Stimulated activated CD4-positive, alpha-beta T cell treated with anti-CD3 and anti-CD28 coated beads, TNF-alpha, amount 100 ng/mL, for 24 hours (primary cell): ENCODE results near the gene CRYGD.

Experiments used
- DNase-seq, 3 experiments: peaks; one replicate each; pipeline ENCODE4 v3.0.0-alpha.2; 2020; ENCODE audit warnings: low read depth in 3 of 3

Gene CRYGD

GRCh38 chr2:208083807-208084206 is 40.5 kb downstream of the CRYGD start:
- DNase-seq = no peak

DNA sequence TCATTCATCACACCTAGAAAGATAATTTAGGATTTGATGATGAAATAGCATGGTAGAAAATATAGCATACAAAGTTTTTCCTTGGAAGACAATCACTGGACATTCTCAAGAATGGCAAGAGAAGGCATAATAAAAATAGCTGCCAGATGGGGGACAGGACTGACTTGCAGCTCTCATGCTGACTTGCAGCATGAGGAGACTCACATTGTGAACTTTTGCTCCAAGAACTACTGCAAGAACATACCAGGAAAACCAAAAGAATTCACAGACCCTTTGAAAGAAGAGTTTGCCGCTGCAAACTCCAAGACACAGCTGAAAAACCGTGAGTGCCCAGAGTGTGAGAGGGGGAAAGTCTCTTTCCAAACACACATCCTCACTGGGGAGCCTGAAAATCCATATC is 47.0 kb downstream of the CRYGD start:
- DNase-seq = no peak

GRCh38 chr2:208074610-208075356 is 49.5 kb downstream of the CRYGD start:
- DNase-seq = no peak

DNA sequence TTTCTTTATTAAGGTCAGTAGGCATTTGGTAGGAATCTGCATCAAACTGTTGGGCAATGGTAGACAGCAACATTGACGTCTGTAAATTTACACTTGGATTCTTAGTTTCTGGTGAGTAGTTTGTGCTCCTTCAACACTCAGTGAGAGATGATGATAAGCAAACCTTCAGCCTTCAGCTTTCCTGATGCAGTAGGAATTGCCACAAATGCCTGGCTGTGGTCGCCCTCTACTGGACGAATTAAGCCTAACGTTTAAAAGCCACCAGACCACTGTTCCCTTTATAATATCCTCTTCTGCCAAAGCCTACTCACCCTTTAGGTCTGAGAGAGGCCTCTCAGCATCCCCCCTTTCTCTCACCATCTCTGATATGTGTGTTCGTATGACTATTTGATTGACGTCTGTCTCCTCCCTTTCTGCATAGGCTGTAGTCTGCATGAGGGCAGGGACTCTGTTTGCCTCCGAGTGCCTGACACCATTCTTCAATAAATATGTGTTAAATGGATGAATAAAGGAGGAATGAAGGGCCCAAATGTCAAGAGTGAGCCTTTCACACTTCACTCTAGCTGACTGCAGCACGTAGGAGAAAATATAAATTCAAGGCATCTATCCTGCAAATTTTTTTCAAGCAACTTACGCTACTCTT is 52.0 kb downstream of the CRYGD start:
- DNase-seq = peak; percentile 9 to 48 (median 44)
